ENCODE data around the gene ZNF100.

ZNF100 gene

GRCh38 chr19:21751384-21751783, 16.0 kb downstream of the ZNF100 start:
- no CpG with 5 or more reads among the region's 3 CpGs for WGBS (ENCODE audit: extremely low coverage, insufficient coverage, low lambda C conversion rate)
- no peak overlapping the region for H2BK120ac ChIP-seq (ENCODE audit: low read depth, low read length)
- no peak overlapping the region for H3K27ac ChIP-seq (ENCODE audit: low read depth, low read length)
- H3K4me2 ChIP-seq (ENCODE audit: low read length) = no peak overlapping the region
- DNase-seq = no peak
- H3K36me3 ChIP-seq (ENCODE audit: control insufficient read depth, insufficient read depth, low read length) = peaks cover 4% of the 10 kb centered on the region
- peaks cover 20% of the 10 kb centered on the region for H3K79me2 ChIP-seq (ENCODE audit: control insufficient read depth, insufficient read depth, low read length)
- no peak overlapping the region for H3K4ac ChIP-seq (ENCODE audit: low read depth, low read length)
- H3K18ac ChIP-seq (ENCODE audit: low read length) = no peak overlapping the region
- H4K8ac ChIP-seq (ENCODE audit: low read depth, low read length) = no peak overlapping the region
- no peak overlapping the region for H3K23ac ChIP-seq (ENCODE audit: low read length)
- H2BK15ac ChIP-seq (replicated peaks; ENCODE audit: low read depth) = no peak overlapping the region
- H3K4me1 ChIP-seq (ENCODE audit: control insufficient read depth, low read depth, low read length) = no peaks in the 10 kb centered on the region
- H3K9ac ChIP-seq (ENCODE audit: low read length) = no peak overlapping the region
- no peak overlapping the region for H2BK5ac ChIP-seq (ENCODE audit: low read length)
- H2AK5ac ChIP-seq (ENCODE audit: low read length) = no peak overlapping the region
- H3K56ac ChIP-seq (ENCODE audit: low read length) = no peak overlapping the region
- H3K27me3 ChIP-seq (ENCODE audit: insufficient read depth, low read length, poor library complexity) = no peaks in the 10 kb centered on the region
- H4K5ac ChIP-seq (ENCODE audit: low read length) = no peak overlapping the region
- peaks cover 10% of the 10 kb centered on the region for H3K79me1 ChIP-seq (ENCODE audit: low read length)
- no peak overlapping the region for H3K4me3 ChIP-seq (ENCODE audit: low read length)

GRCh38 chr19:21750586-21751128, 16.7 kb downstream of the ZNF100 start:
- no peak overlapping the region for H2BK5ac ChIP-seq (ENCODE audit: low read length)
- no peak overlapping the region for H4K8ac ChIP-seq (ENCODE audit: low read depth, low read length)
- H3K79me1 ChIP-seq (ENCODE audit: low read length) = peaks cover 9% of the 10 kb centered on the region
- H4K5ac ChIP-seq (ENCODE audit: low read length) = no peak overlapping the region
- H3K4me3 ChIP-seq (ENCODE audit: low read length) = no peak overlapping the region
- no peak overlapping the region for H2BK15ac ChIP-seq (replicated peaks; ENCODE audit: low read depth)
- peaks cover 17% of the 10 kb centered on the region for H3K79me2 ChIP-seq (ENCODE audit: control insufficient read depth, insufficient read depth, low read length)
- WGBS (ENCODE audit: extremely low coverage, insufficient coverage, low lambda C conversion rate) = no CpG with 5 or more reads among the region's 40 CpGs
- H3K4ac ChIP-seq (ENCODE audit: low read depth, low read length) = no peak overlapping the region
- DNase-seq = no peak
- H3K56ac ChIP-seq (ENCODE audit: low read length) = no peak overlapping the region
- H3K4me2 ChIP-seq (ENCODE audit: low read length) = no peak overlapping the region
- no peaks in the 10 kb centered on the region for H3K27me3 ChIP-seq (ENCODE audit: insufficient read depth, low read length, poor library complexity)
- no peaks in the 10 kb centered on the region for H3K4me1 ChIP-seq (ENCODE audit: control insufficient read depth, low read depth, low read length)
- H3K9ac ChIP-seq (ENCODE audit: low read length) = no peak overlapping the region
- H3K18ac ChIP-seq (ENCODE audit: low read length) = no peak overlapping the region
- H3K23ac ChIP-seq (ENCODE audit: low read length) = no peak overlapping the region
- H3K27ac ChIP-seq (ENCODE audit: low read depth, low read length) = no peak overlapping the region
- H3K36me3 ChIP-seq (ENCODE audit: control insufficient read depth, insufficient read depth, low read length) = peaks cover 4% of the 10 kb centered on the region
- no peak overlapping the region for H2BK120ac ChIP-seq (ENCODE audit: low read depth, low read length)
- no peak overlapping the region for H2AK5ac ChIP-seq (ENCODE audit: low read length)

GRCh38 chr19:21749090-21749489, 18.3 kb downstream of the ZNF100 start:
- no peak overlapping the region for H3K18ac ChIP-seq (ENCODE audit: low read length)
- no peak overlapping the region for H3K23ac ChIP-seq (ENCODE audit: low read length)
- H3K36me3 ChIP-seq (ENCODE audit: control insufficient read depth, insufficient read depth, low read length) = peaks cover 4% of the 10 kb centered on the region
- no peak overlapping the region for H2BK120ac ChIP-seq (ENCODE audit: low read depth, low read length)
- DNase-seq = no peak
- peaks cover 8% of the 10 kb centered on the region for H3K79me1 ChIP-seq (ENCODE audit: low read length)
- no peaks in the 10 kb centered on the region for H3K27me3 ChIP-seq (ENCODE audit: insufficient read depth, low read length, poor library complexity)
- H3K4me3 ChIP-seq (ENCODE audit: low read length) = no peak overlapping the region
- H2BK15ac ChIP-seq (replicated peaks; ENCODE audit: low read depth) = no peak overlapping the region
- peaks cover 12% of the 10 kb centered on the region for H3K79me2 ChIP-seq (ENCODE audit: control insufficient read depth, insufficient read depth, low read length)
- H3K4me1 ChIP-seq (ENCODE audit: control insufficient read depth, low read depth, low read length) = no peaks in the 10 kb centered on the region
- H3K27ac ChIP-seq (ENCODE audit: low read depth, low read length) = no peak overlapping the region
- WGBS (ENCODE audit: extremely low coverage, insufficient coverage, low lambda C conversion rate) = no CpG with 5 or more reads among the region's 4 CpGs
- no peak overlapping the region for H3K9ac ChIP-seq (ENCODE audit: low read length)
- no peak overlapping the region for H2BK5ac ChIP-seq (ENCODE audit: low read length)
- no peak overlapping the region for H2AK5ac ChIP-seq (ENCODE audit: low read length)
- H4K5ac ChIP-seq (ENCODE audit: low read length) = no peak overlapping the region
- no peak overlapping the region for H3K4ac ChIP-seq (ENCODE audit: low read depth, low read length)
- no peak overlapping the region for H3K4me2 ChIP-seq (ENCODE audit: low read length)
- no peak overlapping the region for H4K8ac ChIP-seq (ENCODE audit: low read depth, low read length)
- H3K56ac ChIP-seq (ENCODE audit: low read length) = no peak overlapping the region

GRCh38 chr19:21748088-21748487, 19.3 kb downstream of the ZNF100 start:
- no peak overlapping the region for H2BK120ac ChIP-seq (ENCODE audit: low read depth, low read length)
- H3K23ac ChIP-seq (ENCODE audit: low read length) = no peak overlapping the region
- H3K27ac ChIP-seq (ENCODE audit: low read depth, low read length) = no peak overlapping the region
- no peak overlapping the region for H3K4me3 ChIP-seq (ENCODE audit: low read length)
- no peak overlapping the region for H4K8ac ChIP-seq (ENCODE audit: low read depth, low read length)
- WGBS (ENCODE audit: extremely low coverage, insufficient coverage, low lambda C conversion rate) = no CpG with 5 or more reads among the region's 1 CpG
- no peaks in the 10 kb centered on the region for H3K4me1 ChIP-seq (ENCODE audit: control insufficient read depth, low read depth, low read length)
- H3K79me1 ChIP-seq (ENCODE audit: low read length) = peaks cover 8% of the 10 kb centered on the region
- no peaks in the 10 kb centered on the region for H3K27me3 ChIP-seq (ENCODE audit: insufficient read depth, low read length, poor library complexity)
- no peak overlapping the region for H2BK15ac ChIP-seq (replicated peaks; ENCODE audit: low read depth)
- no peak overlapping the region for H3K18ac ChIP-seq (ENCODE audit: low read length)
- no peak overlapping the region for H3K4me2 ChIP-seq (ENCODE audit: low read length)
- H3K79me2 ChIP-seq (ENCODE audit: control insufficient read depth, insufficient read depth, low read length) = peaks cover 12% of the 10 kb centered on the region
- no peak overlapping the region for H4K5ac ChIP-seq (ENCODE audit: low read length)
- H3K4ac ChIP-seq (ENCODE audit: low read depth, low read length) = no peak overlapping the region
- H2AK5ac ChIP-seq (ENCODE audit: low read length) = no peak overlapping the region
- peaks cover 4% of the 10 kb centered on the region for H3K36me3 ChIP-seq (ENCODE audit: control insufficient read depth, insufficient read depth, low read length)
- H2BK5ac ChIP-seq (ENCODE audit: low read length) = no peak overlapping the region
- no peak for DNase-seq
- H3K56ac ChIP-seq (ENCODE audit: low read length) = no peak overlapping the region
- H3K9ac ChIP-seq (ENCODE audit: low read length) = no peak overlapping the region

- Histone ChIP-seq H3K9ac (ENCODE audit: low read length) (no peak overlapping the region), H3K4me2 (ENCODE audit: low read length) (no peak overlapping the region), H3K4me1 (ENCODE audit: control insufficient read depth, low read depth, low read length) (no peaks in the 10 kb centered on the region), H2BK5ac (ENCODE audit: low read length) (no peak overlapping the region), H2BK120ac (ENCODE audit: low read depth, low read length) (no peak overlapping the region), H4K5ac (ENCODE audit: low read length) (no peak overlapping the region), H3K27me3 (ENCODE audit: insufficient read depth, low read length, poor library complexity) (no peaks in the 10 kb centered on the region), H3K79me1 (ENCODE audit: low read length) (no peaks in the 10 kb centered on the region), H2BK15ac (replicated peaks; ENCODE audit: low read depth) (no peak overlapping the region), H3K79me2 (ENCODE audit: control insufficient read depth, insufficient read depth, low read length) (no peaks in the 10 kb centered on the region), H3K4ac (ENCODE audit: low read depth, low read length) (no peak overlapping the region), H3K18ac (ENCODE audit: low read length) (no peak overlapping the region), H3K56ac (ENCODE audit: low read length) (no peak overlapping the region), H3K23ac (ENCODE audit: low read length) (no peak overlapping the region), H3K4me3 (ENCODE audit: low read length) (no peak overlapping the region), H3K36me3 (ENCODE audit: control insufficient read depth, insufficient read depth, low read length) (peaks cover 3% of the 10 kb centered on the region), H4K8ac (ENCODE audit: low read depth, low read length) (no peak overlapping the region), H2AK5ac (ENCODE audit: low read length) (no peak overlapping the region), H3K27ac (ENCODE audit: low read depth, low read length) (no peak overlapping the region)
- no peak for DNase-seq
- no CpG with 5 or more reads among the region's 4 CpGs for WGBS (ENCODE audit: extremely low coverage, insufficient coverage, low lambda C conversion rate)
Observed at GRCh38 chr19:21740559-21740958, 26.8 kb downstream of the ZNF100 start.

All from mesendoderm (in vitro differentiated cells).